Measurements from ENCODE around the gene SLC47A2. TPM values are rescaled to one million over a fixed set of nuclear protein-coding genes. Genes with fewer than 3 reads are reported as not detected.

SLC47A2 gene
- total and polyA plus RNA-seq, 2 of the 13 experiments (the other 11 are each of a cell fraction or from before 2014, with no cell fraction given): 0.04 TPM; not detected in 1

DNA sequence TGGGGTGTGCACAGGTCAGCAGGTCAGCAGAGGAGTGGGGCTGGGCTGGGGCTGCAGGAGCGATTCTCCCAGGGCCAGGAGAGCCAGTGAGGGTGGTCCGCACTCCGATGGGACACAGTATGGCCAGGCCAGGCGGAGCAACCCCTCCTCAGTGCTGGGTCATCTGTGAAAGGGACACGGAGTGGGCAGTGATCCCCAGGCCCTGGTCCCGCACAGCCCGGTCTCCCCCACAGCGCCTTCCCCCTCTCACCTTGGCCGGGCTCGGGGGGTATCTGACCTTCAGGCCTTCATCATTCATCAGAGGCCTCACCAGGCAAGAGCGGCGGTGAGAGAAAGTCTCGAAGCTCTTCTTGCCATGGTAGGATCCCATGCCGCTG, 21.7 kb upstream of the SLC47A2 start (continued):
- TF ChIP-seq, protein P1, sequence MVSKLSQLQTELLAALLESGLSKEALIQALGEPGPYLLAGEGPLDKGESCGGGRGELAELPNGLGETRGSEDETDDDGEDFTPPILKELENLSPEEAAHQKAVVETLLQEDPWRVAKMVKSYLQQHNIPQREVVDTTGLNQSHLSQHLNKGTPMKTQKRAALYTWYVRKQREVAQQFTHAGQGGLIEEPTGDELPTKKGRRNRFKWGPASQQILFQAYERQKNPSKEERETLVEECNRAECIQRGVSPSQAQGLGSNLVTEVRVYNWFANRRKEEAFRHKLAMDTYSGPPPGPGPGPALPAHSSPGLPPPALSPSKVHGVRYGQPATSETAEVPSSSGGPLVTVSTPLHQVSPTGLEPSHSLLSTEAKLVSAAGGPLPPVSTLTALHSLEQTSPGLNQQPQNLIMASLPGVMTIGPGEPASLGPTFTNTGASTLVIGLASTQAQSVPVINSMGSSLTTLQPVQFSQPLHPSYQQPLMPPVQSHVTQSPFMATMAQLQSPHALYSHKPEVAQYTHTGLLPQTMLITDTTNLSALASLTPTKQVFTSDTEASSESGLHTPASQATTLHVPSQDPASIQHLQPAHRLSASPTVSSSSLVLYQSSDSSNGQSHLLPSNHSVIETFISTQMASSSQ (IDR thresholded peaks at IDR 0.05; ENCODE audit: low read depth): no peak
- TF ChIP-seq, protein P1 (CRISPR knock-in tag; IDR thresholded peaks at IDR 0.05; ENCODE audit: borderline replicate concordance): no peak
- TF ChIP-seq, protein P2, sequence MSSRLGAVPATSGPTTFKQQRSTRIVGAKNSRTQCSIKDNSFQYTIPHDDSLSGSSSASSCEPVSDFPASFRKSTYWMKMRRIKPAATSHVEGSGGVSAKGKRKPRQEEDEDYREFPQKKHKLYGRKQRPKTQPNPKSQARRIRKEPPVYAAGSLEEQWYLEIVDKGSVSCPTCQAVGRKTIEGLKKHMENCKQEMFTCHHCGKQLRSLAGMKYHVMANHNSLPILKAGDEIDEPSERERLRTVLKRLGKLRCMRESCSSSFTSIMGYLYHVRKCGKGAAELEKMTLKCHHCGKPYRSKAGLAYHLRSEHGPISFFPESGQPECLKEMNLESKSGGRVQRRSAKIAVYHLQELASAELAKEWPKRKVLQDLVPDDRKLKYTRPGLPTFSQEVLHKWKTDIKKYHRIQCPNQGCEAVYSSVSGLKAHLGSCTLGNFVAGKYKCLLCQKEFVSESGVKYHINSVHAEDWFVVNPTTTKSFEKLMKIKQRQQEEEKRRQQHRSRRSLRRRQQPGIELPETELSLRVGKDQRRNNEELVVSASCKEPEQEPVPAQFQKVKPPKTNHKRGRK (CRISPR knock-in tag; IDR thresholded peaks at IDR 0.05): no peak
- TF ChIP-seq FOXM1 (CRISPR knock-in tag; IDR thresholded peaks at IDR 0.05) (no peak), ZNF383 (CRISPR knock-in tag; IDR thresholded peaks at IDR 0.05; ENCODE audit: borderline replicate concordance) (no peak)

DNA sequence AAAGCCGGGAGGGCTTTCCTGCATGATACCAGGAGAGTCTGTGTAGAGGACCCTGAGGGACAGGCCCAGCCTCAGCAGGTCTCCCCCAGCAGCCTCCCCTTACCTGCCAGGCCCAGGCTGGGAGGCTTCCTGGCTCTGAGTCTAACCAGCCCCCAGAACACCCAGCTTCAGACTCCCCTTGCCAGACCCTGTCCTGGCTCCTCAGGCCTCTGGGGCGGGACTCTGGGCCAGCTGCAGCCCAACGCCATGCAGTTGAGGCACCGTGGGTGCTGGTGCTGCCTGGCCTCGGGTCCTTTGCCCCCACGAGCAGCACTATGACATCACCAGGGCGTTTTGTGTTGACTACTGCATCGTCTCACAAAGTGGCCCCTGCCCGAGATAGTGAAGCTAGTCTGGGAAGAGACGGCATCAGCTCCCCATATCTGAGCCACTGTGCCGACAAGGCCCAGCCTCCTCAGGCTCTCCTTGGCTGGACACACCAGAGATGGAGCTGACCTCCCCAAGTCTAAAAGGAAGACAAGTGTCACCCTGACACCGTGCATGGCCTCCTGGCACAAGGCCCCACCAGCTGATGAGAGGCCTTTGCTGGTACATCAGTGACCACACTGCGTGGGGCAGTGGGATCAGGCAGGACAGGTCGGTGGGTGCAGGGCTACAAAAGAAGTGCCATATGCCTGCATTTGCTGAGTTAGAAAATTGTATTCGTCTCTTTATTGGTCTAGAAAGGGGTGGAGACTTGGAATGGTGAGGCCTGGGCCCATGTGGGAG, 21.1 kb upstream of the SLC47A2 start:
- Histone ChIP-seq H3K4me1 (ENCODE audit: insufficient read depth, low read length) (peaks cover 68% of the 10 kb centered on the region), H2AFZ (ENCODE audit: low read length) (no peak overlapping the region), H3K36me3 (replicated peaks in 1 of 2; ENCODE audit: control insufficient read depth in 1 of 2, insufficient read depth in 2 of 2, low read length in 2 of 2) (no peaks in the 10 kb centered on the region), H3K4me3 (replicated peaks in 1 of 3; ENCODE audit: insufficient read depth in 1 of 3, low read depth in 2 of 3, low read length in 3 of 3) (no peak overlapping the region), H3K4me2 (ENCODE audit: low read depth, low read length) (no peak overlapping the region), H3K9me3 (ENCODE audit: low read length) (no peaks in the 10 kb centered on the region), H3K27ac (ENCODE audit: extremely low read length, insufficient read depth, low read length) (no peak overlapping the region), H3K27me3 (ENCODE audit: control insufficient read depth in 1 of 2, insufficient read depth in 2 of 2, low read length in 2 of 2) (no peaks in the 10 kb centered on the region; a peak in 1 of 5 replicates), H3K79me2 (ENCODE audit: insufficient read depth, low read length) (no peaks in the 10 kb centered on the region), H3K9ac (ENCODE audit: insufficient read depth, low read depth, low read length) (no peak overlapping the region), H4K20me1 (ENCODE audit: insufficient read depth, low read length) (no peaks in the 10 kb centered on the region)
- in situ Hi-C loops (cut with HindIII; ENCODE audit: extremely low pct_ligation_motif_present, low pct_unique_long_range_greater_than_20kb): no loop called here
- CTCF ChIA-PET (ENCODE audit: low intra/inter-chr PET ratio, low total read pairs): no interaction called here
- no peak for FAIRE-seq
- TF ChIP-seq KDM2A (CRISPR knock-in tag; IDR thresholded peaks at IDR 0.05; ENCODE audit: borderline replicate concordance, low read depth) (no peak), ATF7 (IDR thresholded peaks at IDR 0.05) (0 out of 2 replicates have a peak, but pooled peaks have one; percentile 13), ATF7 (CRISPR knock-in tag; IDR thresholded peaks at IDR 0.05) (no peak), NR2F2 (IDR thresholded peaks at IDR 0.05; ENCODE audit: borderline replicate concordance, low read depth) (no peak)
- intact Hi-C loops (cut with micrococcal nuclease; ENCODE audit: unreplicated experiment): no loop called here
- no TSS peak for BruUV-seq (replicated peaks)
- POLR2A ChIA-PET: no interaction called here
- no peak for ATAC-seq
- 80% methylated on average over 15 of the region's 15 CpGs for WGBS (ENCODE audit: low lambda C conversion rate)
- no peak for DNase-seq (ENCODE audit: low spot score)
